Heart left ventricle (tissue), 16 donors: ENCODE results near the gene SLC4A4. TPM values are rescaled to one million over a fixed set of nuclear protein-coding genes. Genes with fewer than 3 reads are reported as not detected.

Experiments used
- ATAC-seq, 4 donors: fragments of 200-7000 bp; cut with Tn5 transposase; one replicate each; pipeline ENCODE4 v1.9.1; 2020 to 2022; ENCODE audit warnings: moderate library complexity in 4 of 4, mild to moderate bottlenecking in 3 of 4, moderate number of reproducible peaks in 1 of 4
- DNase-seq, 5 donors: peaks; one replicate each; pipeline ENCODE4 v3.0.0-alpha.2; 2020
- H3K27ac ChIP-seq, 12 donors: fragments of 200-600 bp; sonication (generic) in 4 of 12; one replicate each; pipeline versions ENCODE4 v1.5.0 to v1.8.0; 2016 to 2022; ENCODE audit warnings: mild to moderate bottlenecking in 2 of 12
- H3K27me3 ChIP-seq, 9 donors: fragments of 200-600 bp; sonication (generic) in 2 of 9; one replicate each; pipeline versions ENCODE4 v1.5.1 to v1.8.0; 2016 to 2022; ENCODE audit warnings: mild to moderate bottlenecking in 3 of 9
- H3K36me3 ChIP-seq, 9 donors: fragments of 200-600 bp; sonication (generic) in 2 of 9; one replicate each; pipeline versions ENCODE4 v1.5.0 to v1.8.0; 2018 to 2022; ENCODE audit warnings: mild to moderate bottlenecking in 2 of 9
- H3K4me1 ChIP-seq, 12 donors: fragments of 200-600 bp; sonication (generic) in 4 of 12; one replicate each; pipeline versions ENCODE4 v1.5.0 to v1.8.0; 2016 to 2022; ENCODE audit warnings: mild to moderate bottlenecking in 3 of 12
- H3K4me3 ChIP-seq, 12 donors: fragments of 200-600 bp; sonication (generic) in 4 of 12; one replicate each; pipeline versions ENCODE4 v1.5.0 to v1.8.0; 2017 to 2022; ENCODE audit warnings: mild to moderate bottlenecking in 9 of 12, moderate library complexity in 4 of 12
- H3K9me3 ChIP-seq, 12 donors: fragments of 200-600 bp; sonication (generic) in 4 of 12; one replicate each; pipeline versions ENCODE4 v1.5.0 to v1.8.0; 2016 to 2022; ENCODE audit warnings: mild to moderate bottlenecking in 1 of 12
- CTCF ChIP-seq, 12 donors: fragments of 200-600 bp; sonication (generic) in 4 of 12; IDR thresholded peaks; one replicate each; pipeline versions ENCODE4 v1.5.0 to v1.8.0; 2018 to 2022; ENCODE audit warnings: antibody characterized with exemption in 12 of 12, mild to moderate bottlenecking in 5 of 12
- POLR2A ChIP-seq, 2 donors: fragments of 450-650 bp; IDR thresholded peaks; one replicate each; pipeline ENCODE4 v1.6.1; 2017; ENCODE audit warnings: antibody characterized with exemption in 2 of 2, mild to moderate bottlenecking in 2 of 2, moderate library complexity in 2 of 2
- WGBS, 4 donors: extraction: QIAGEN DNeasy Blood & Tissue Kit in 2 of 4; methylation state at CpG; one replicate each; pipeline versions ENCODE4 v1.1.5 to v1.1.7; 2013 to 2018; 5-methylcytosine and 5-hydroxymethylcytosine counted together
- intact Hi-C, 10 donors: fragments of 100-400 bp; cut with DNase I; formaldehyde crosslinking; loops; one replicate each; pipeline versions ENCODE4 v1.11.1 to v1.14.2; 2022
- polyA plus RNA-seq, 2 donors: library from polyadenylated mRNA; stranded (reverse); fragments of 200-250 nt; gene quantifications; one replicate each; pipeline ENCODE4 v1.2.3, GENCODE V29; 2013
- total RNA-seq, 9 donors: library from RNA; depleted of rRNA in 2 of 9; stranded (reverse); fragments of >200 nt in 2 of 9; fragmentation: NEBNext Ultra II Directional in 3 of 9; extraction: Animal tissue kit (Norgen Biotek cat#: 25700) in 3 of 9; gene quantifications; one replicate each; pipeline versions ENCODE4 v1.1.0 to v1.2.4, GENCODE V29; 2016 to 2023
- donor health status: ischemic (EF 13 %, LVEDD 7.1; RV severe dilation, severe dysfunction).
- donor health status: healthy with polysubstance abuse.
- donor health status: DM: no; HTN: yes; CAD: no.
- donor health status: DM: no; HTN: no; CAD: no.
- donor health status: ischemic (EF 25% LVEDD 6.9; RV normal size, moderate dysfunction).
- donor health status: ischemic (EF 25% LVEDD 5.7; RV mildly dilated, moderate dysfunction).
- donor health status: healthy.
- donor health status: DM: yes; HTN: yes; CAD: no.
- donor health status: ischemic (EF 35%, LVEDD 5.7; RV mildly dilated, moderate dysfunction).
- donor health status: nonischemic (EF 11% LVEDD 7.7; RV severe dilation, severe dysfunction).
- donor health status: DM: yes; HTN: yes; CAD: no.
- donor health status: PGD.
- donor health status: ischemic (EF 29% LVEDD 5.4; RV normal size, mild dysfunction).
- donor health status: nonischemic (EF 23%, LVEDD 6.1; RV moderate dilation, normal function).

SLC4A4 gene
- total and polyA plus RNA-seq, 11 donors: 3.7 to 48.0 (median 17.9) TPM

- DNase-seq: no peak
- Histone ChIP-seq H3K27ac (no peak overlapping the region), H3K4me3 (no peak overlapping the region), H3K4me1 (no peaks in the 10 kb centered on the region), H3K36me3 (peaks cover 0 to 10% (median 0%) of the 10 kb centered on the region in 9 donors), H3K27me3 (no peaks in the 10 kb centered on the region), H3K9me3 (no peaks in the 10 kb centered on the region)
- ATAC-seq: no peak
- intact Hi-C loops: no loop called here
- TF ChIP-seq CTCF (IDR thresholded peaks at IDR 0.05) (no peak), POLR2A (IDR thresholded peaks at IDR 0.05) (no peak)
- WGBS, 4 donors: 48 to 75% (median 66%) methylated on average over 1 of the region's 1 CpG
Observed at GRCh38 chr4:71355045-71355444, 16.2 kb downstream of the SLC4A4 start.

- TF ChIP-seq CTCF (IDR thresholded peaks at IDR 0.05) (no peak), POLR2A (IDR thresholded peaks at IDR 0.05) (no peak)
- no peaks in the 10 kb centered on the region for H3K9me3 ChIP-seq
- H3K4me3 ChIP-seq: no peak overlapping the region
- no peak for DNase-seq
- H3K27ac ChIP-seq: no peak overlapping the region
- H3K4me1 ChIP-seq: no peaks in the 10 kb centered on the region
- intact Hi-C loops: no loop called here
- peaks cover 0 to 7% (median 0%) of the 10 kb centered on the region in 9 donors for H3K36me3 ChIP-seq
- ATAC-seq: no peak
- H3K27me3 ChIP-seq: no peaks in the 10 kb centered on the region
Observed at GRCh38 chr4:71355971-71356370, 17.2 kb downstream of the SLC4A4 start.

DNA sequence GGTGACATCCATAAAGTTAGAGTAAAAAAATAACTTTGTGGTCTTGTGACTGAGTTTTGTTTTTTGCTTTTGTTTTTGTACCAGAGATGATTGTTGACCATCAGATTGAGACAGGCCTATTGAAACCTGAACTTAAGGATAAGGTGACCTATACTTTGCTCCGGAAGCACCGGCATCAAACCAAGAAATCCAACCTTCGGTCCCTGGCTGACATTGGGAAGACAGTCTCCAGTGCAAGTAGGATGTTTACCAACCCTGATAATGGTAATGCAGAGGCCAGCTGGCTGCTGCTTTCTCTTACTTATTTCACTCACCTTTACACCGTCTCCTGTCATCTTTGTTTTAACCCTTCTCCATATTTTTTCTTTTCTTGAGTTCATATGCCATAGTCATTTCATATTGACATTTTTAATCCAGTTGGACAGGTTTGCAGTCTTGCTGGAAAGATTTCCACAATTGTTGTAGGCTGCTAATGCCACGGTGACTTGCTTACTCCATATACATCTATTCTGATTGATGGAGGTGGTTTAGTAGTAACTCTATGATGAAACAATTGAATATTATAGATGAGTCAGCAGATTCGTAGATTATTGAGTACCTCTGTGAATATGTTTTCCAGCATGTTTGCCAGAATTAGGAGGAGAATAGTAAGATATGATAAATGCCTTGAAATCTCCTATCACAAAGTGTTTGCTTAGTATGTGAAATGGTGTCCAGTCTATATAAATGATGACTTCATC is 18.3 kb downstream of the SLC4A4 start:
- no peak for ATAC-seq
- Histone ChIP-seq H3K27me3 (no peaks in the 10 kb centered on the region), H3K9me3 (no peaks in the 10 kb centered on the region), H3K36me3 (peaks cover 0 to 7% (median 0%) of the 10 kb centered on the region in 9 donors), H3K27ac (no peak overlapping the region), H3K4me1 (no peaks in the 10 kb centered on the region), H3K4me3 (no peak overlapping the region)
- TF ChIP-seq CTCF (IDR thresholded peaks at IDR 0.05) (no peak), POLR2A (IDR thresholded peaks at IDR 0.05) (no peak)
- intact Hi-C loops: no loop called here
- 64 to 82% (median 75%) methylated on average over 6 of the region's 6 CpGs for WGBS, 4 donors
- no peak for DNase-seq

- 86 to 92% (median 88%) methylated on average over 12 of the region's 12 CpGs for WGBS, 4 donors
- no peak for ATAC-seq
- intact Hi-C loops: no loop called here
- Histone ChIP-seq H3K27me3 (no peaks in the 10 kb centered on the region), H3K36me3 (peaks cover 0 to 7% (median 0%) of the 10 kb centered on the region in 9 donors), H3K4me1 (no peaks in the 10 kb centered on the region), H3K4me3 (no peak overlapping the region), H3K9me3 (no peaks in the 10 kb centered on the region), H3K27ac (no peak overlapping the region)
- no peak for TF ChIP-seq POLR2A (IDR thresholded peaks at IDR 0.05)
- no peak for TF ChIP-seq CTCF (IDR thresholded peaks at IDR 0.05)
- DNase-seq: no peak
Observed at GRCh38 chr4:71360844-71361243, 22.0 kb downstream of the SLC4A4 start.
